ENCODE data around the gene UACA. TPM values are rescaled to one million over a fixed set of nuclear protein-coding genes. Genes with fewer than 3 reads are reported as not detected.
"Not testable (repeated sequence)": the region's sequence is repeated elsewhere in the genome, so short reads cannot be mapped to it uniquely, and the experiment has no call there.

UACA gene
- total and polyA plus RNA-seq, 3 experiments from 2014 or later: 0.53 to 0.81 TPM; not detected in 1

GRCh38 chr15:70741107-70741531, 22.2 kb downstream of the UACA start:
- CTCF ChIA-PET: no interaction called here
- no peaks in the 10 kb centered on the region for H3K4me1 Mint-ChIP-seq
- no peaks in the 10 kb centered on the region for H3K4me1 ChIP-seq (ENCODE audit: insufficient read depth, low read length)
- no peaks in the 10 kb centered on the region for H3K27me3 ChIP-seq (ENCODE audit: insufficient read depth, low read length, poor library complexity, severe bottlenecking)
- H3K27ac ChIP-seq (ENCODE audit: low read depth, low read length): no peak overlapping the region
- no peaks in the 10 kb centered on the region for H3K36me3 Mint-ChIP-seq
- H3K4me3 ChIP-seq (ENCODE audit: low read length): no peak overlapping the region
- no peak overlapping the region for H3K4me3 Mint-ChIP-seq
- H3K27me3 Mint-ChIP-seq: peaks cover 5 to 28% of the 10 kb centered on the region in 2 donors
- H3K27ac Mint-ChIP-seq: no peak overlapping the region
- no peaks in the 10 kb centered on the region for H3K9me3 ChIP-seq (ENCODE audit: low read length)
- no peaks in the 10 kb centered on the region for H3K36me3 ChIP-seq (ENCODE audit: insufficient read depth, low read length)
- H3K9me3 Mint-ChIP-seq: no peaks in the 10 kb centered on the region
- POLR2A ChIA-PET: no interaction called here
- no peak for DNase-seq

DNA sequence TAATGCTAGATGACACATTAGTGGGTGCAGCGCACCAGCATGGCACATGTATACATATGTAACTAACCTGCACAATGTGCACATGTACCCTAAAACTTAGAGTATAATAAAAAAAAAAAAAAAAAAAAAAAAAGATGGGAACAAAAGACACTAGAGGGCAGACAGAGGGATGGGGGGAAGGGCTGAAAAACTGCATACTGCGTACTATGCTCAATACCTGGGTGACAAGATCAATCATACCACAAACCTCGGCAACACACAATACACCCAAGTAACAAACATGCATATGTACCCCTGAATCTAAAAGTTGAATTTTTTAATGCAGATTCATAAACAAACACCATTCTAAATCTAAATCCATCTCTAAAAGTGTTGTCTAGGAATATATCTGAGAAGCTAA, 28.3 kb downstream of the UACA start:
- H3K27ac Mint-ChIP-seq; H3K4me3 ChIP-seq (ENCODE audit: low read length); H3K27me3 ChIP-seq (ENCODE audit: insufficient read depth, low read length, poor library complexity, severe bottlenecking); H3K36me3 Mint-ChIP-seq; DNase-seq; H3K9me3 Mint-ChIP-seq; H3K4me1 Mint-ChIP-seq; POLR2A ChIA-PET; H3K36me3 ChIP-seq (ENCODE audit: insufficient read depth, low read length); H3K27ac ChIP-seq (ENCODE audit: low read depth, low read length); H3K4me1 ChIP-seq (ENCODE audit: insufficient read depth, low read length); H3K4me3 Mint-ChIP-seq; H3K9me3 ChIP-seq (ENCODE audit: low read length): not testable (repeated sequence)
- H3K27me3 Mint-ChIP-seq: peaks cover 3 to 11% of the 10 kb centered on the region in 2 donors
- CTCF ChIA-PET: interaction anchor here (0.9 kb wide), 1 partner anchor 12 kb away, joined by 3 read pairs; no protein-coding TSS in a partner anchor

- Histone ChIP-seq H3K27ac (ENCODE audit: low read depth, low read length) (no peak overlapping the region), H3K9me3 (ENCODE audit: low read length) (no peaks in the 10 kb centered on the region), H3K27me3 (ENCODE audit: insufficient read depth, low read length, poor library complexity, severe bottlenecking) (no peaks in the 10 kb centered on the region), H3K4me3 (ENCODE audit: low read length) (no peak overlapping the region), H3K4me1 (ENCODE audit: insufficient read depth, low read length) (no peaks in the 10 kb centered on the region), H3K36me3 (ENCODE audit: insufficient read depth, low read length) (no peaks in the 10 kb centered on the region)
- CTCF ChIA-PET: no interaction called here
- Mint-ChIP-seq H3K27ac (no peak overlapping the region), H3K4me1 (no peaks in the 10 kb centered on the region), H3K4me3 (no peak overlapping the region), H3K36me3 (no peaks in the 10 kb centered on the region), H3K9me3 (peaks cover 0 to 5% (median 0%) of the 10 kb centered on the region in 5 donors), H3K27me3 (peaks cover 6 to 38% of the 10 kb centered on the region in 2 donors)
- no peak for DNase-seq
- POLR2A ChIA-PET: no interaction called here
Observed at GRCh38 chr15:70729164-70729563, 34.2 kb downstream of the UACA start.

DNA sequence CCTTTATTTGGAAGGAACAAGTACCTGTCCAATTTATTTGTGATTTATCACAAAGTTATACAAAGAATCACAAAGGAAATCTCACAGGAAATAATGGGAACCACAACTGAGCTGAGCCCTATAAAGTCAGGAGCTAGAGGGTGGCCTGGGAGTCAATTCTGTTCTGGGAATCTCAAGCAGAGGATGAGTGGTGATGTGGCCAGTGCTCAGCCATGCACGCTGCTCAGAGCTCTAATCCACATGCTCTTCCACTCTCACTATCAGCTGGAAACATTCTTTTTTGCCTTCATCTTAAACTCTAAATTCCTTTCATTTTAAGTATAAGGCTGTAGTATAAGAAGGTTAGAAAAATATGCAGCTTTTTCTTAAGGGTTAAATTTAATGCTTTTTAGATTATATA, 36.6 kb downstream of the UACA start:
- Mint-ChIP-seq H3K36me3 (no peaks in the 10 kb centered on the region), H3K4me1 (no peaks in the 10 kb centered on the region), H3K27ac (no peak overlapping the region), H3K27me3 (peaks cover 10 to 49% of the 10 kb centered on the region in 2 donors), H3K4me3 (no peak overlapping the region), H3K9me3 (peaks cover 0 to 5% (median 0%) of the 10 kb centered on the region in 5 donors)
- Histone ChIP-seq H3K27me3 (ENCODE audit: insufficient read depth, low read length, poor library complexity, severe bottlenecking) (no peaks in the 10 kb centered on the region), H3K27ac (ENCODE audit: low read depth, low read length) (no peak overlapping the region), H3K4me1 (ENCODE audit: insufficient read depth, low read length) (no peaks in the 10 kb centered on the region), H3K4me3 (ENCODE audit: low read length) (no peak overlapping the region), H3K9me3 (ENCODE audit: low read length) (no peaks in the 10 kb centered on the region), H3K36me3 (ENCODE audit: insufficient read depth, low read length) (no peaks in the 10 kb centered on the region)
- no peak for DNase-seq
- ChIA-PET POLR2A (no interaction called here), CTCF (interaction anchor here (2.1 kb wide), 1 partner anchor 1250 kb away, joined by 5 read pairs; no protein-coding TSS in a partner anchor)

DNA sequence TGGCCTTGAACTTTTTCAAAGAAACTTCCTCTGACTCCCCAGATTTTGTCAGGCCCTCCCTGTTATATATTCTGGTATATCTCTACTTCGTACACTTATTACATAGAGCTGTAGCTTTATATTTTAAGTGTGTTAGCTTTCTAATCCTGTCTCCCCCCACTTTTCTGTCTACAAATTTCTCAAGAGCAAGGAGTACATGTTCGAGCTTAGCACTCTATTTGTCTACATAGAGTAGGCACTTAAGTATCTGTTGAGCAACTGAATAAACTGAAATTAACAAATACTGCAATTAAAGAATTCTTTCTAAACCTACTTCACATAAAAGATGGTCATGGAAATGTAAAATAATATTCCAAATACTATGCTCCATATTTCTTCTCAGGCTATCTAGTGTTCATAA, 39.4 kb downstream of the UACA start:
- no peak overlapping the region for H3K4me3 Mint-ChIP-seq
- no peak overlapping the region for H3K27ac Mint-ChIP-seq
- no peak overlapping the region for H3K4me3 ChIP-seq (ENCODE audit: low read length)
- H3K27ac ChIP-seq (ENCODE audit: low read depth, low read length): no peak overlapping the region
- H3K27me3 Mint-ChIP-seq: peaks cover 10 to 45% of the 10 kb centered on the region in 2 donors
- H3K27me3 ChIP-seq (ENCODE audit: insufficient read depth, low read length, poor library complexity, severe bottlenecking): no peaks in the 10 kb centered on the region
- DNase-seq: no peak
- H3K36me3 Mint-ChIP-seq: no peaks in the 10 kb centered on the region
- ChIA-PET CTCF (no interaction called here), POLR2A (no interaction called here)
- no peaks in the 10 kb centered on the region for H3K4me1 ChIP-seq (ENCODE audit: insufficient read depth, low read length)
- no peaks in the 10 kb centered on the region for H3K9me3 ChIP-seq (ENCODE audit: low read length)
- no peaks in the 10 kb centered on the region for H3K4me1 Mint-ChIP-seq
- no peaks in the 10 kb centered on the region for H3K36me3 ChIP-seq (ENCODE audit: insufficient read depth, low read length)
- peaks cover 0 to 3% (median 0%) of the 10 kb centered on the region in 5 donors for H3K9me3 Mint-ChIP-seq

DNA sequence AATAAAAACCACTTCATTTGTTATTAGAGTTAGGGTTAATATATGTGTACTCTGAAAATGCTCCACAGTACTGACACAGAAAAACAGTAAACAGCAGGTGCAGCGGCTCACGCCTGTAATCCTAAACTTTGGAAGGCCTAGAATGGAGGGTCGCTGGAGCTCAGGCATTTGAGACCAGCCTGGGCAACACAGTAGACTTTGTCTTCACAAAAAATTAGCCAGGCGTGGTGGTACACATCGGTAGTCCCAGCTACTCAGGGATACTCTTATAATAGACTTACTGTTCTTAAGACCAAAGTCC, 40.3 kb downstream of the UACA start:
- Mint-ChIP-seq H3K27me3 (peaks cover 10 to 40% of the 10 kb centered on the region in 2 donors), H3K4me3 (no peak overlapping the region), H3K9me3 (peaks cover 0 to 2% (median 0%) of the 10 kb centered on the region in 5 donors), H3K36me3 (no peaks in the 10 kb centered on the region), H3K4me1 (no peaks in the 10 kb centered on the region), H3K27ac (no peak overlapping the region)
- Histone ChIP-seq H3K4me1 (ENCODE audit: insufficient read depth, low read length) (no peaks in the 10 kb centered on the region), H3K4me3 (ENCODE audit: low read length) (no peak overlapping the region), H3K9me3 (ENCODE audit: low read length) (no peaks in the 10 kb centered on the region), H3K27me3 (ENCODE audit: insufficient read depth, low read length, poor library complexity, severe bottlenecking) (no peaks in the 10 kb centered on the region), H3K27ac (ENCODE audit: low read depth, low read length) (no peak overlapping the region), H3K36me3 (ENCODE audit: insufficient read depth, low read length) (no peaks in the 10 kb centered on the region)
- POLR2A ChIA-PET: no interaction called here
- no peak for DNase-seq
- CTCF ChIA-PET: interaction anchor here (0.8 to 1.9 kb wide), 16 partner anchors 10 to 1247 kb away, joined by 3 to 8 read pairs (median 4); no protein-coding TSS in a partner anchor

GRCh38 chr15:70722266-70723121, 40.9 kb downstream of the UACA start:
- no peaks in the 10 kb centered on the region for H3K4me1 ChIP-seq (ENCODE audit: insufficient read depth, low read length)
- H3K27me3 ChIP-seq (ENCODE audit: insufficient read depth, low read length, poor library complexity, severe bottlenecking): no peaks in the 10 kb centered on the region
- Mint-ChIP-seq H3K27ac (no peak overlapping the region), H3K4me1 (no peaks in the 10 kb centered on the region), H3K36me3 (no peaks in the 10 kb centered on the region), H3K9me3 (peaks cover 0 to 2% (median 0%) of the 10 kb centered on the region in 5 donors), H3K27me3 (peaks cover 10 to 35% of the 10 kb centered on the region in 2 donors), H3K4me3 (no peak overlapping the region)
- CTCF ChIA-PET: interaction anchor here (0.8 to 1.9 kb wide), 18 partner anchors 9 to 1246 kb away, joined by 3 to 8 read pairs (median 4); no protein-coding TSS in a partner anchor
- H3K4me3 ChIP-seq (ENCODE audit: low read length): no peak overlapping the region
- peak in 2 of 5 donors; percentile 15 to 20 for DNase-seq
- POLR2A ChIA-PET: no interaction called here
- no peak overlapping the region for H3K27ac ChIP-seq (ENCODE audit: low read depth, low read length)
- no peaks in the 10 kb centered on the region for H3K36me3 ChIP-seq (ENCODE audit: insufficient read depth, low read length)
- H3K9me3 ChIP-seq (ENCODE audit: low read length): no peaks in the 10 kb centered on the region

DNA sequence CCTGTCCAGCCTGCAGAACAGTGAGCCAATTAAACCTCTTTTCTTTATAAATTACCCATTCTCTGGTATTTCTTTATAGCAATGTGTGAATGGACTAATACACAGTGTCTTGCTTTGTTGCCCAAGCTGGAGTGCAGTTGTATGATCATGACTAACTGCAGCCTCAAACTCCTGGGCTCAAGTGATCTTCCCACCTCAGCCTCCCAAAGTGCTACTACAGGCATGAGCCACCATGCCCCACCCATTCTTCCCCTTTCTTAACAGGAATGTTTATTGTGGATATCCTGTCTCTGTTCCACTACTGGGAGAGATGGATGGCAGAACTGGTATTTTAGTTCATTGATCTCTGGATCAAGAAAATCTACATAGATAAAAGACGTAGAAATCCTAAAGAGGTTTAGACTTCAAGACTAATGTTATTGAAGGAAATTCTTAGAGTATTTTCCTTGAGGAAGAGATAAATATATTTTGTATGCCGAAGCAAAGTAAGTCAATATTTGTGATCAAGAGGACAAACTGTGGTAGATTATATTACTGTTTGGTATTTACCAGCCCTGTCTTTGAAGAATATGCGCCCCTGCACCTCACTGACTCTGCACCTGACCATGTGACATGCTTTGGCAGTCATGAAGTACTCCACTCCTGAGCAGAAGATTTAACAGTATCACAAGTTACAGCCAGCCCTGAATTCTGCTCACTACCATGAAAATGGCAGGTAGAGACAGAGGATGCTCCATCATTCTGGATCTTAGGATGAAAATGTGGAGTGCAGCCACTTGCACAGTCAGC, 42.9 kb downstream of the UACA start:
- no peaks in the 10 kb centered on the region for H3K27me3 ChIP-seq (ENCODE audit: insufficient read depth, low read length, poor library complexity, severe bottlenecking)
- Mint-ChIP-seq H3K4me1 (no peaks in the 10 kb centered on the region), H3K4me3 (no peak overlapping the region), H3K27me3 (peaks cover 8 to 20% of the 10 kb centered on the region in 2 donors), H3K36me3 (no peaks in the 10 kb centered on the region), H3K9me3 (peaks cover 0 to 2% (median 0%) of the 10 kb centered on the region in 5 donors), H3K27ac (no peak overlapping the region)
- POLR2A ChIA-PET: no interaction called here
- H3K27ac ChIP-seq (ENCODE audit: low read depth, low read length): no peak overlapping the region
- H3K9me3 ChIP-seq (ENCODE audit: low read length): no peaks in the 10 kb centered on the region
- no peaks in the 10 kb centered on the region for H3K4me1 ChIP-seq (ENCODE audit: insufficient read depth, low read length)
- CTCF ChIA-PET: no interaction called here
- H3K4me3 ChIP-seq (ENCODE audit: low read length): no peak overlapping the region
- no peaks in the 10 kb centered on the region for H3K36me3 ChIP-seq (ENCODE audit: insufficient read depth, low read length)
- no peak for DNase-seq

Measured in CD8-positive, alpha-beta memory T cell (primary cell).